NT2/D1 (cell line): ENCODE results near the gene ZPLD1.

Experiments used
- DNase-seq: peaks from one replicate; pipeline ENCODE4 v3.0.0-alpha.2; 2011; ENCODE audit warnings: low read depth, low spot score
- H3K27me3 ChIP-seq: 2 replicates; pipeline ENCODE4 v1.6.0; 2011; ENCODE audit warnings: mild to moderate bottlenecking; ENCODE audit not compliant: insufficient read length, insufficient read depth
- H3K36me3 ChIP-seq: 2 replicates; pipeline ENCODE4 v1.6.1; 2011; ENCODE audit warnings: mild to moderate bottlenecking, low read length, mixed read lengths; ENCODE audit not compliant: insufficient read depth, insufficient read length
- H3K4me1 ChIP-seq: 2 replicates; pipeline ENCODE4 v1.5.1; 2011; ENCODE audit not compliant: insufficient read depth, insufficient read length
- H3K4me3 ChIP-seq: 2 replicates; pipeline ENCODE4 v1.5.1; 2011; ENCODE audit warnings: low read depth; ENCODE audit not compliant: insufficient read length
- H3K9ac ChIP-seq: 2 replicates; pipeline ENCODE4 v1.6.0; 2011; ENCODE audit warnings: low read depth; ENCODE audit not compliant: insufficient read length
- H3K9me3 ChIP-seq: 2 replicates; pipeline ENCODE4 v1.5.1; 2011; ENCODE audit warnings: mild to moderate bottlenecking, low read length; ENCODE audit not compliant: insufficient read depth
- SUZ12 ChIP-seq: IDR thresholded peaks from 2 replicates; pipeline ENCODE4 v1.6.1; 2011; ENCODE audit not compliant: insufficient read length, insufficient read depth; ENCODE audit errors: extremely low read depth
- YY1 ChIP-seq: IDR thresholded peaks from 2 replicates; pipeline ENCODE4 v1.6.1; 2011; ENCODE audit not compliant: insufficient read length, insufficient read depth
- ZNF274 ChIP-seq: IDR thresholded peaks from 2 replicates; pipeline ENCODE4 v1.6.1; 2011; ENCODE audit warnings: mild to moderate bottlenecking, low read depth, low read length

The ZPLD1 gene

GRCh38 chr3:102480139-102480538 is 45.3 kb downstream of the ZPLD1 start:
- TF ChIP-seq ZNF274 (no peak), SUZ12 (no peak), YY1 (no peak)

DNA sequence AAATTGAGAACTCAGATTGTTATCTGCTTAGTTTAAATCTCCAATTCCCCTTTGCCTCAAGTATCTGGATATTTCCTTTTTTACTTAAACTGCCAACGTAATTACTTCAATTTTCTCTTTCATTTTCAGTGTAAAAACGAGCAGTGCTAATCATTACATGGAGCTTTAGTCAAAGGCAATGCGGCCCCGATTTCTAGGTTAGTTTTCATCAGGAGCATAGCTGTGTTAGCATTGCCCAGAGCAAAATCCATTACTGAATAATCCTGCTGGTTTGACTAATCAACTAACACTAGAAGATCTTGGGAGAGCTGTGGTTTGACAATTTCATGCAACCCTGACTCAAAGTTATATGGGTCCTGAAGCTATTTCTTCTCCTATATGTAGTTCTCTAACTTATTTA is 46.2 kb downstream of the ZPLD1 start:
- Histone ChIP-seq H3K4me1 (no peaks in the 10 kb centered on the region), H3K36me3 (no peaks in the 10 kb centered on the region), H3K4me3 (no peak overlapping the region), H3K27me3 (no peaks in the 10 kb centered on the region), H3K9ac (no peak overlapping the region), H3K9me3 (0 out of 2 replicates have a peak, but pooled peaks cover 1% of the 10 kb centered on the region)
- TF ChIP-seq ZNF274 (no peak), SUZ12 (no peak), YY1 (no peak)
- DNase-seq: no peak

More at GRCh38 chr3:102480139-102480538, 45.3 kb downstream of the ZPLD1 start:
- Histone ChIP-seq H3K4me1 (no peaks in the 10 kb centered on the region), H3K9me3 (no peaks in the 10 kb centered on the region), H3K36me3 (no peaks in the 10 kb centered on the region), H3K27me3 (no peaks in the 10 kb centered on the region), H3K4me3 (no peak overlapping the region), H3K9ac (no peak overlapping the region)
- DNase-seq: no peak

DNA sequence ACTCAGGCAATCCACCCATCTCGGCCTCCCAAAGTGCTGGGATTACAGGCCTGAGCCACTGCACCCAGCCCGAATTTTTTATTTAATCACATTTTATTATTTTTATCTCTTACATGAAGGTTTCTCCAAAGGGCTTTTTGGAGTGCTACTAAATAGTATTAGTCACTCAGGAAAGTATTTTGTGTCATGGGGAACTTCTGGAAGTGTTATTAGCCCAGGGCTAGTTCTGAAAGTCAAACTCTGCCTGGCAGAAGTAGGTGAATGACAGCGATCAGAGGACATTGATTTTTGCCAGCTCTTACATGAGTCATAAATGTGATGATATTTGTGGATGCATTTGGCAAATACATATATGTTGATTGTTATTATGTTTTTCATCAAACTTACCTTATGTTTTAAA is 48.7 kb downstream of the ZPLD1 start:
- H3K4me1 ChIP-seq: no peaks in the 10 kb centered on the region
- no peak overlapping the region for H3K9ac ChIP-seq
- no peaks in the 10 kb centered on the region for H3K36me3 ChIP-seq
- TF ChIP-seq ZNF274 (no peak), SUZ12 (no peak), YY1 (no peak)
- H3K9me3 ChIP-seq: peaks cover 11% of the 10 kb centered on the region; the same call in 1 of the 2 replicates
- no peak for DNase-seq
- no peaks in the 10 kb centered on the region for H3K27me3 ChIP-seq
- H3K4me3 ChIP-seq: no peak overlapping the region

GRCh38 chr3:102484363-102484762 is 49.5 kb downstream of the ZPLD1 start:
- Histone ChIP-seq H3K4me3 (no peak overlapping the region), H3K27me3 (no peaks in the 10 kb centered on the region), H3K36me3 (no peaks in the 10 kb centered on the region), H3K4me1 (no peaks in the 10 kb centered on the region), H3K9ac (no peak overlapping the region), H3K9me3 (peaks cover 11% of the 10 kb centered on the region; the same call in 1 of the 2 replicates)
- no peak for TF ChIP-seq ZNF274
- no peak for TF ChIP-seq SUZ12
- no peak for TF ChIP-seq YY1
- DNase-seq: no peak

GRCh38 chr3:102485701-102486100 is 50.9 kb downstream of the ZPLD1 start:
- Histone ChIP-seq H3K36me3 (no peaks in the 10 kb centered on the region), H3K9ac (no peak overlapping the region), H3K9me3 (peaks cover 11% of the 10 kb centered on the region; the same call in 1 of the 2 replicates), H3K4me1 (no peaks in the 10 kb centered on the region), H3K27me3 (no peaks in the 10 kb centered on the region), H3K4me3 (no peak overlapping the region)
- no peak for DNase-seq
- TF ChIP-seq ZNF274 (no peak), YY1 (no peak)

GRCh38 chr3:102488331-102488730 is 53.5 kb downstream of the ZPLD1 start:
- TF ChIP-seq ZNF274: no peak
- TF ChIP-seq YY1: no peak
- no peak for TF ChIP-seq SUZ12
- H3K4me1 ChIP-seq: no peaks in the 10 kb centered on the region
- H3K36me3 ChIP-seq: no peaks in the 10 kb centered on the region
- no peak overlapping the region for H3K4me3 ChIP-seq
- peaks cover 19% of the 10 kb centered on the region; the same call in 1 of the 2 replicates for H3K9me3 ChIP-seq
- no peak for DNase-seq
- H3K27me3 ChIP-seq: no peaks in the 10 kb centered on the region
- no peak overlapping the region for H3K9ac ChIP-seq

- no peak overlapping the region for H3K9ac ChIP-seq
- TF ChIP-seq SUZ12: no peak
- TF ChIP-seq YY1: no peak
- no peak for TF ChIP-seq ZNF274
- H3K4me1 ChIP-seq: no peaks in the 10 kb centered on the region
- H3K27me3 ChIP-seq: no peaks in the 10 kb centered on the region
- no peaks in the 10 kb centered on the region for H3K36me3 ChIP-seq
- DNase-seq: no peak
- no peak overlapping the region for H3K4me3 ChIP-seq
- peaks cover 7% of the 10 kb centered on the region; the same call in 1 of the 2 replicates for H3K9me3 ChIP-seq
Observed at GRCh38 chr3:102492300-102492699, 57.5 kb downstream of the ZPLD1 start.

DNA sequence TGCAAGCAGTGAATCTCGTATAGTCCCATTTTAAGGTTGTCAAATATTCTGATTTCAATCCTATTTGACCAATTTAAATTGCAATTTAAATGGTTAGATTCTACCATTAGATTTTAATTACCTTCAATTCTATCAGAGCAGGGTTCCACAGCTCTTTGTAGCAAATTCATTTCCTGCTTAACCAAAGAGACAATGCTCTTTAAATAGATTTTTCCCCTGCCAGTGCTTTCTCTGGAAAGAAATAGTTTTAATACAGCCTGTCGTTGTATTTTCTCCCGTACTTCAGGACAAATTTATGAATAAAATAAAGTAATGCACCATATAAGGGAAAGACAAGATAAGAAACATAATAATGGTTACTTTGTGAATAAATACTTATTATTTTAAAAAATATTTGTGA is 62.8 kb downstream of the ZPLD1 start:
- Histone ChIP-seq H3K4me3 (no peak overlapping the region), H3K27me3 (no peaks in the 10 kb centered on the region), H3K9ac (no peak overlapping the region), H3K9me3 (no peaks in the 10 kb centered on the region), H3K36me3 (no peaks in the 10 kb centered on the region), H3K4me1 (no peaks in the 10 kb centered on the region)
- no peak for DNase-seq
- TF ChIP-seq ZNF274: no peak
- TF ChIP-seq SUZ12: no peak
- TF ChIP-seq YY1: no peak
